Hepatic stellate cell (primary cell): ENCODE results near the gene PHLDB1.

Experiments
- DNase-seq: peaks from one replicate; pipeline ENCODE4 v3.0.0; 2011; ENCODE audit warnings: low spot score

PHLDB1 gene

DNA sequence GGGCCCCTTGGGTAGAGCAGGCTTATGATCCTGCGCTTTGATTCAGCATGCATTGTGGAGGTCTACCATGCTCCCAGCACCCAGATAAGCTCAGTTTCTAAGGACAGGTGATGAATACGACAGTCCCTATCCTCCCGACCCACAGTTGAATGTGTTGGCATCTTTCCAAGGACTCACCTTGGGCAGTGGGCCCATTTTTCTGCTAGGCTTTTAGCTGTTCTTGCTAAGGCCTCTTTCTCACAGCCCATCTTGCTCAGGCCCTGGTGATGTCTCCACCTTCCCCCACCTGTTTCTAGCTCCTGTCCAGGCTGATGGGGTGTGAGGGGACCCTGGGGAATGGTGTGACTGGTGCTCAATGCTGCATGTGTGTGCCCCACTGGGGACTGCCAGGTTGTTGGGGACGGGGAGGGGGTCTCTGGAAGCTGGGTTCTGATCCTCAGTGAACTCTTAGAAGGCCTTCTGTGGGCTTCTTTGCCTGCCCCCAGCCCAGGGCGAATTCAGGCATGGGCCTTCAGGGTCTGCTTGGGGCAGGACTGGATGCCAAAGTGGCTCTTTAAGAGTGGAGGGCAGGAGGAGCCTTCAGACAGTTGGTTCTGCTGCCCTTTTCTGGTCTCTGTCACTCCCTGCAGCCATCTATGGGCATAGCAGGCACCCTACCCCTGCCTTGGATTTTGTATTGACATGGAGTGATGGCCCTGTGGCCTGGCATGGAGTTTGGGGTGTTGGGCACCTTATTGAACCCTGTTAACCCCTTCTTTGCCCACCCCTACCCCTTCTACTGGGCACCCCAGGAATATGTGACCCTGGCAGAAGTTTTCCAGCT is 33.1 kb downstream of the PHLDB1 start:
- DNase-seq, result no peak

- DNase-seq, result no peak
Measured at GRCh38 chr11:118641397-118642019, 34.1 kb downstream of the PHLDB1 start.

DNA sequence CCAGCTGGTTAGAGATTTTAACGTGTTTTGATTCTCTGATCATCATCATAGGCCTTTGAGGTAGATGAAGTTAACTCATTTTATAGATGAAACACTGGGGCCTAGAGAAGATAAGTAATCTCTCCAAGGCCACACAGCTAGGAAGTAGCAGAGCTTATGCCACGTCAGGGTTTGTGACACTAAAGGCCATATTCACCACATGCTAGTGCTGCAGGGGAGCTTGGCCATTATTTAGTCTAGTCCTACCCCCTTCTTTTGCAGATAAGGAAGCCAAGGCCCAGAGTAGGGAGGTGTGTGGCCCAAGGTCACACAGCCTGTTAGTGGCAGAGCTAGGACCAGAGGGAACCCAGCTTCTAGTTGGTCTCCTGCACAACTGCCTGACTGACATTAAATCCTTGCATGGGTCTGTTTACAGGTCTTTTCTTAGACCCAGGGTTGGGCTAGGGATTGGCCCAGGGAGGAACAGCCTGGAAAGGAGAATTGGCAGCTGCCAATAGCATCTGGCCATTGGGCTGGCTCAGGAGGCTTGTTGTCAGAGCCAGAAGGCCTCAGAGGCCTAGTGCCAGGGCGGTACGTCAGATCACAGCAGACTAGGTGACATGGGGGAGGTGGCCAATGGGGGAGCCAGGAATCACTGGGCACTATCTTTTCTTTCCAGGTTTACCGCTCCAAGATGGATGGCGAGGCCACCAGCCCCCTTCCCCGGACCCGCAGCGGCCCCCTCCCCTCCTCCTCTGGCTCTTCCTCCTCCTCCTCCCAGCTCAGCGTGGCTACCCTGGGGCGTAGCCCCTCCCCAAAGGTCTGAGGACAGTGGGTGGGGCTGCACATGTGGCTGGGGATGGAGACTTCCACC is 36.0 kb downstream of the PHLDB1 start:
- no peak for DNase-seq

DNA sequence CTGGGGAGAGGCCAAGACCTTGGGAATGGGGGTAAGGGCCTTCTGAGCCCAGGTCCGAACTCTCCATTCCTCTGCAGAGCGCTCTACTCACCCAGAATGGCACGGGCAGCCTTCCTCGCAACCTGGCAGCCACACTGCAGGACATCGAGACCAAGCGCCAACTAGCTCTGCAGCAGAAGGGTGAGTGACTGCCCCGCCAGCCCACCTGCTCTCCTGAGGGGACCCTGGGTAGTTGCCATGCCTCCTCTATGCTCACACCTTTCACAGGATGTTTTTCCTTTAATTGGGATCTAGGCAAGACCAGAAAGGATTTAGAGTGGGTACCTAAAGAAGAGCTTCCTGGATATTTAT is 36.6 kb downstream of the PHLDB1 start:
- no peak for DNase-seq

- DNase-seq, result no peak
Measured at GRCh38 chr11:118644496-118644895, 37.1 kb downstream of the PHLDB1 start.

DNA sequence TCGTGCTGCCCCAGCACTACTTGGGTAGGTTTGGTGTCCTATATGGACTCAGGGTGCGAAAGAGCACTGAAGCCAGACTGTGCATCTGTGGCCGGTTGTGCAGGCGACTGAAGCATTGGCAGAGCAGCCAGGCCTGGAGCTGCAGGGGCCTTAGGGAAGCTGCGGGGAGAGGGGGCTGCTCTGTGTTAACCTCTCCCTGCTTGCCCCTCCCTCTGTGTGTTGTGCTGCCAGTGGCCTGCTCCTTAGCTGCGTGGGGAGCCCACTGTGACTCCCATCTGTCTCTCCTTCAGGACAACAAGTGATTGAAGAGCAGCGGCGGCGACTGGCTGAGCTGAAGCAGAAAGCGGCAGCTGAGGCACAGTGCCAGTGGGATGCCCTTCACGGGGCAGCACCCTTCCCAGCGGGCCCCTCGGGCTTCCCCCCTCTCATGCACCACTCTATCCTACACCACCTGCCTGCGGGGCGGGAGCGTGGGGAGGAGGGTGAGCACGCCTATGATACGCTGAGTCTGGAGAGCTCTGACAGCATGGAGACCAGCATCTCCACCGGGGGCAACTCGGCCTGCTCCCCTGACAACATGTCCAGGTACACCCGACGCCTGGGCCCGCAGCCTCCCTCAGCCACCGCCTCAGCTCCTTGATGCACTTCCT is 37.8 kb downstream of the PHLDB1 start:
- DNase-seq, result no peak

GRCh38 chr11:118646393-118646792 is 39.0 kb downstream of the PHLDB1 start:
- no peak for DNase-seq

DNA sequence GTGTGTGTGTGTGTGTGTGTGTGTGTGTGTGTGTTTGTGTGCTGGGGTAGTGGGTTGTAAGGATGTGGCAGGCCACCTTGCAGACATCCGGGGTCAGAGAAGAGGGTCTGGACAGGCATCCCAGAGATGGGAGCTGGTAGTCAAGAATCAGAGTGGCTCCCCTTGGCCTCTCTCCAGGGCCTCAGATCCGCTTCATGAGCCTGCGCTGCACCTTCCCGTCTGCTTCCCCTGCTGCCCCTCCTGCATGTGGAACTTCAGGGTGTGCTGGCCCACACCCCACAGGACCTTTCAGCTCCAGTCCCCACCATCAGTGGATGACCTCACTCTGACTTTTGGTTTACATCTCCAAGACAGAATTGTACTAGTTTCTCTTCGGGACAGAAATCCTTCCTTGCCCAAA is 40.9 kb downstream of the PHLDB1 start:
- no peak for DNase-seq

GRCh38 chr11:118649941-118650340 is 42.5 kb downstream of the PHLDB1 start:
- no peak for DNase-seq

DNA sequence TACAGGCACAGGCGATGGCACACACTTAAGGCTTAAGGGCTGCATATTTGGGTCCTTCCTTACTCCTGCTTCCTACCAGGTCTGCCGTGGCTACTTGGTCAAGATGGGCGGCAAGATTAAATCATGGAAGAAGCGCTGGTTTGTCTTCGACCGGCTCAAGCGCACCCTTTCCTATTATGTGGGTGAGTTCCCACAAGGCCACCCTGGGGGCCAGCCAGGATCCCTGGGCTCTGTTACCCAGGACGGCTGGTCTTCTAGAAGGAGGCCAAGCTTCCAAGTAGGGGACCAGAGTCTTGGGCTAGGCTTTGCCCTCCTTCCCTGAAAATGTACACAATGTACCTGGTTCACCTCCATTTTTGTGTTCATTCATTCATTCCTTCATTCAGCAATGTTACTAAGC is 43.0 kb downstream of the PHLDB1 start:
- DNase-seq, result no peak

DNA sequence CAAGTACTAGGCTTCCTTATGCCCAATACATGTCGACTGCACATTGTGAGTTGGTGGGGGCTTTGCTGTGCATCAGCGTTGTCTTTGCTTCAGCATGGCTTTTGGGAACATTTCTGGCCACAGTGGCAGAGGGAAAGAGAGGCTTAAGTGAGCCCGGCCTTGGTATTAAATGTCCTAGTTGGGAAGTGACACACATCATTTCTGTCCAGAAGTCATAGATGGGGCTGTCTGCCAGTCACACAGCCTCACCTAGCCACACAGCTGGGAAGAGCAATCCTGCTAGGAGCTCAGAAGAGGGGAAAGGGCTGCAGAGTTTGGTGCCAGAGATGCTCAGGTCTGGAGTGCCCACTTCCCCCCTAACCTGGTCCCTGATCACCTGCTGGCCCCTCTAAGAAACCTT is 44.4 kb downstream of the PHLDB1 start:
- DNase-seq, result no peak

- no peak for DNase-seq
Measured at GRCh38 chr11:118652681-118653181, 45.3 kb downstream of the PHLDB1 start.

DNA sequence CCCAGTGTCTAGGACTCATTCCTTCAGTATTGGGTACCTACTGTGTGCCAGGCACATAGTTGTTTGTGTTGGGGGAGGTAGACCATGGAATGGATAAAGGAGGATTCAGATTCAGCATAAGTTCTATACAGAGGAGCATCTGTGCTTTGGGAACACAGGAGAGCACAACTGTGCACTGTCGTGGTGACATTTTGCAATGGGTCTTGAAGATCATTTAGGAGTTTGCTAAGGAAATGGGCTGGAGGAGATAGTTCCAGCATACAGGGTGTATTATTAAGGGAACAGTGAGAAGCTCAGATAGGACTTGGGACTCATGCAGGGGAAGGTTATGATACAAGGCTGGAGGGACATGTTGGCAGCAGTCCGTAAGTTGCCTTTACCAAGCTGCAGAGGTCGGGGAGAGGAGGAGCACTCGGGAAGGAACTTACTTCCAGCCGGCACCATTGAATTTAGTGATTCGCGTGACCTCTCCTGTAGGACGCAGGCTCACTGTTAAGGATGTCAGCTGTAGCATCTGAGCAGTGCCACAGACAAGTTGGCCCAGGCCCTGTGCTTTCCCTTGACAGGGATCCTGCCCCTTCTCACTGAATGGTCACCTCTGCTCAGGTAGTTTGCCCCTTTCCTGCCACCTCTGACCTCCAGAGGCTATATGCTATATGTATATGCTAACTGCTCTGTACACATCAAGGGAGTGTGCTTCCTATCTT is 46.4 kb downstream of the PHLDB1 start:
- no peak for DNase-seq

DNA sequence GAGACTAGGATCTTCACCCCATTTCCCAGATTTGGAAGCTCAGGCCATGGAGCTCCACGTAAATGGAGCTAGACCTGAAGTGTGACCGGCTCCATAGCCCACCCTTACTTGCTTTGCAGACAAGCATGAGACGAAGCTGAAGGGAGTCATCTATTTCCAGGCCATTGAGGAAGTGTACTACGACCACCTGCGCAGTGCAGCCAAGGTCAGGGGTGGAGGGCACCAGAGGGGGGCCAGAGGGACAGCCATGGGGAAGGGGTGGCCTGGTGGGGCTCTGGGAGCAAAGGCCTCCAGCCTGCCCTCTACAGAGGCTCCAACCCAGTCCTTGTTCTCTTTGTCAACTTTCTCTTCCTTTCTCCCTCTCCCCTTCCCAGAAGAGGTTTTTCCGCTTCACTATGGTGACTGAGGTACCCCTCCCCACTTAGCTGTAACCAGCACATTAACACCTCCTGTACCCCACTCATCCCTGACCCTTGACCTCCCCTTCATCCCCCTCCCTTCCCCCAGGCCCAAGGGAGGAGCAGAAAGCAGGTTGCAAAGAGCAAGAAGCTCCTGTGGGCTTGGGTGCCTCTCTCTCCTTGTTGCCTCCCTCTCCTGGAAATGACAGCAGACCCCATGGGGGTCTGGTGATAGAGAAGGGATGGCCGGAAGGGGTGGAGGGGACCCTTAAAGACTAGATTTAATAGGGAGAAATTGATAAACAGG is 48.2 kb downstream of the PHLDB1 start:
- no peak for DNase-seq

- no peak for DNase-seq
Measured at GRCh38 chr11:118656563-118657165, 49.2 kb downstream of the PHLDB1 start.

DNA sequence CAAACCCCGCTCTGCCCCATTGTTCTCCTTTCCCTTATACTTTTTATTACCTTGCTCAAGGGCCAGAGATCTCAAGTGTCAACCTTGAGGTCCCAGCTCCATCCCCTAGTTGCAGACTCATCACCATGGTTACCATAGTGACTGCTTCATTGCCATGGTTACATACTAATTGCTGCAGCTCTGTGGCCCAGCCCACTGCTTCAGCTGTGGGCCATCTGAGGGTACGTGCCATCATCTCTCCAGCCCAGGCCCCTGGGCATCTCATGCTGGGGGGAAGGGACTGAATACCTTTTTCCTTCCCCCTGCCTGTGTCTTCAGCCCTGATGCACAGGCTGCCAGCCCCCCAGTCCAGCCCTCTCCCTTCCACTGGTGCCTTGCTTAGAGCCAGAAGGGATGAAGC is 49.8 kb downstream of the PHLDB1 start:
- no peak for DNase-seq

- DNase-seq, result no peak
Measured at GRCh38 chr11:118657709-118658428, 50.5 kb downstream of the PHLDB1 start.

- no peak for DNase-seq
Measured at GRCh38 chr11:118658429-118659313, 51.3 kb downstream of the PHLDB1 start.
